HG02885 (cell line): ENCODE measurements around the gene PTPRD.

ENCODE experiments used
- ATAC-seq: cut with Tn5 transposase; IDR thresholded peaks from one replicate; pipeline ENCODE4 v1.9.1; 2021; ENCODE audit warnings: mild to moderate bottlenecking; ENCODE audit not compliant: unreplicated experiment, poor library complexity

The PTPRD gene

GRCh38 chr9:8614926-8615440 is 1997.8 kb downstream of the PTPRD start:
- ATAC-seq = no peak

- no peak for ATAC-seq
Measured at GRCh38 chr9:8613346-8613825, 1999.4 kb downstream of the PTPRD start.

- no peak for ATAC-seq
Measured at GRCh38 chr9:8611153-8611552, 2001.6 kb downstream of the PTPRD start.

- ATAC-seq = no peak
Measured at GRCh38 chr9:8610256-8610655, 2002.5 kb downstream of the PTPRD start.

GRCh38 chr9:8605096-8605495 is 2007.7 kb downstream of the PTPRD start:
- ATAC-seq = no peak

GRCh38 chr9:8604201-8604600 is 2008.6 kb downstream of the PTPRD start:
- no peak for ATAC-seq

GRCh38 chr9:8600914-8601680 is 2011.7 kb downstream of the PTPRD start:
- ATAC-seq = no peak

GRCh38 chr9:8599937-8600336 is 2012.9 kb downstream of the PTPRD start:
- ATAC-seq = no peak

- ATAC-seq = no peak
Measured at GRCh38 chr9:8589476-8589875, 2023.3 kb downstream of the PTPRD start.

- ATAC-seq = no peak
Measured at GRCh38 chr9:8585036-8585435, 2027.8 kb downstream of the PTPRD start.

- no peak for ATAC-seq
Measured at GRCh38 chr9:8579661-8580060, 2033.1 kb downstream of the PTPRD start.

GRCh38 chr9:8576741-8577140 is 2036.1 kb downstream of the PTPRD start:
- no peak for ATAC-seq

- no peak for ATAC-seq
Measured at GRCh38 chr9:8574846-8575245, 2038.0 kb downstream of the PTPRD start.

GRCh38 chr9:8572209-8572608 is 2040.6 kb downstream of the PTPRD start:
- ATAC-seq = no peak

GRCh38 chr9:8571643-8572042 is 2041.2 kb downstream of the PTPRD start:
- no peak for ATAC-seq

- no peak for ATAC-seq
Measured at GRCh38 chr9:8570776-8571175, 2042.0 kb downstream of the PTPRD start.

GRCh38 chr9:8569823-8570222 is 2043.0 kb downstream of the PTPRD start:
- no peak for ATAC-seq

- ATAC-seq = no peak
Measured at GRCh38 chr9:8567963-8568579, 2044.7 kb downstream of the PTPRD start.

GRCh38 chr9:8564960-8565359 is 2047.8 kb downstream of the PTPRD start:
- no peak for ATAC-seq

GRCh38 chr9:8560560-8561525 is 2052.0 kb downstream of the PTPRD start:
- no peak for ATAC-seq

- ATAC-seq = no peak
Measured at GRCh38 chr9:8558176-8558575, 2054.6 kb downstream of the PTPRD start.
